PC-9 (cell line): ENCODE results near the gene TTLL9. TPM values are rescaled to one million over a fixed set of nuclear protein-coding genes. Genes with fewer than 3 reads are reported as not detected.

ENCODE experiments used
- BruUV-seq: library from RNA; stranded (reverse); fragments of 400-500 nt; replicated peaks from 2 replicates; lab custom pipeline; 2021; lab: Mats Ljungman, UMichigan
- CTCF ChIA-PET: fragments of 300-600 bp; sonication (Branson Sonifier 250); formaldehyde crosslinking; loops from one replicate; lab custom pipeline; 2022; ENCODE audit warnings: antibody characterized with exemption; lab: Charles Lee
- POLR2A ChIA-PET: fragments of 300-600 bp; sonication (Branson Sonifier 250); formaldehyde crosslinking; loops from one replicate; lab custom pipeline; 2022; ENCODE audit warnings: antibody characterized with exemption; ENCODE audit not compliant: unreplicated experiment; lab: Charles Lee
- DNase-seq, 2 experiments: peaks; one replicate each; pipeline versions ENCODE4 v3.0.0 to v3.0.0-alpha.2; 2015 to 2022; ENCODE audit warnings: mixed read lengths in 1 of 2
- H2AFZ ChIP-seq: fragments of 200-600 bp; sonication (generic); 2 replicates; pipeline ENCODE4 v1.8.1; 2017; ENCODE audit warnings: antibody characterized with exemption
- H3F3A ChIP-seq: fragments of 200-600 bp; sonication (generic); 2 replicates; pipeline ENCODE4 v1.8.1; 2017; ENCODE audit warnings: antibody characterized with exemption, mild to moderate bottlenecking, low read depth; ENCODE audit not compliant: insufficient read depth
- H3K27ac ChIP-seq: fragments of 200-600 bp; sonication (generic); 2 replicates; pipeline ENCODE4 v1.6.1; 2016; ENCODE audit warnings: mixed run types
- H3K27me3 ChIP-seq: fragments of 200-600 bp; sonication (generic); 2 replicates; pipeline ENCODE4 v1.6.1; 2016; ENCODE audit warnings: low read depth, mixed run types; ENCODE audit not compliant: insufficient read depth
- H3K36me3 ChIP-seq: fragments of 200-600 bp; sonication (generic); 2 replicates; pipeline ENCODE4 v1.6.1; 2016; ENCODE audit warnings: low read depth, mixed run types
- H3K4me1 ChIP-seq: fragments of 200-600 bp; sonication (generic); replicated peaks from 2 replicates; pipeline ENCODE4 v1.6.1; 2016; ENCODE audit warnings: mixed run types; ENCODE audit not compliant: insufficient read depth
- H3K4me2 ChIP-seq: fragments of 200-600 bp; sonication (generic); 2 replicates; pipeline ENCODE4 v1.6.1; 2017; ENCODE audit warnings: mixed run types
- H3K4me3 ChIP-seq: fragments of 200-600 bp; sonication (generic); 2 replicates; pipeline ENCODE4 v1.6.1; 2016; ENCODE audit warnings: mixed run types
- H3K79me2 ChIP-seq: fragments of 200-600 bp; sonication (generic); 2 replicates; pipeline ENCODE4 v1.6.1; 2017; ENCODE audit warnings: low read depth, mixed run types
- H3K9me2 ChIP-seq: fragments of 200-600 bp; sonication (generic); 2 replicates; pipeline ENCODE4 v1.8.1; 2017; ENCODE audit warnings: mild to moderate bottlenecking; ENCODE audit not compliant: insufficient read depth
- H3K9me3 ChIP-seq: fragments of 200-600 bp; sonication (generic); 2 replicates; pipeline ENCODE4 v1.8.1; 2016; ENCODE audit warnings: low read depth; ENCODE audit not compliant: insufficient read depth
- H4K20me1 ChIP-seq: fragments of 200-600 bp; sonication (generic); 2 replicates; pipeline ENCODE4 v1.8.1; 2017; ENCODE audit not compliant: insufficient read depth
- EZH2 ChIP-seq: fragments of 200-600 bp; sonication (generic); IDR thresholded peaks from 2 replicates; pipeline ENCODE4 v1.8.0; 2017; ENCODE audit warnings: antibody characterized with exemption, low read depth
- intact Hi-C: fragments of 100-400 bp; cut with micrococcal nuclease; formaldehyde crosslinking; loops from one replicate; pipeline ENCODE4 v1.10.0; 2022; ENCODE audit not compliant: unreplicated experiment
- total RNA-seq: library from RNA; stranded (reverse); gene quantifications from 2 replicates; pipeline ENCODE4 v1.2.3, GENCODE V29; 2021
- TF ChIP-seq, protein P1 (sequence below): fragments of 200-600 bp; sonication (generic); conservative IDR thresholded peaks from 2 replicates; pipeline ENCODE4 v1.6.1; 2017; ENCODE audit warnings: mixed run types, antibody characterized with exemption, mild to moderate bottlenecking, moderate library complexity

Gene TTLL9
- total RNA-seq, 1 experiment from 2014 or later, result 1.8 TPM

DNA sequence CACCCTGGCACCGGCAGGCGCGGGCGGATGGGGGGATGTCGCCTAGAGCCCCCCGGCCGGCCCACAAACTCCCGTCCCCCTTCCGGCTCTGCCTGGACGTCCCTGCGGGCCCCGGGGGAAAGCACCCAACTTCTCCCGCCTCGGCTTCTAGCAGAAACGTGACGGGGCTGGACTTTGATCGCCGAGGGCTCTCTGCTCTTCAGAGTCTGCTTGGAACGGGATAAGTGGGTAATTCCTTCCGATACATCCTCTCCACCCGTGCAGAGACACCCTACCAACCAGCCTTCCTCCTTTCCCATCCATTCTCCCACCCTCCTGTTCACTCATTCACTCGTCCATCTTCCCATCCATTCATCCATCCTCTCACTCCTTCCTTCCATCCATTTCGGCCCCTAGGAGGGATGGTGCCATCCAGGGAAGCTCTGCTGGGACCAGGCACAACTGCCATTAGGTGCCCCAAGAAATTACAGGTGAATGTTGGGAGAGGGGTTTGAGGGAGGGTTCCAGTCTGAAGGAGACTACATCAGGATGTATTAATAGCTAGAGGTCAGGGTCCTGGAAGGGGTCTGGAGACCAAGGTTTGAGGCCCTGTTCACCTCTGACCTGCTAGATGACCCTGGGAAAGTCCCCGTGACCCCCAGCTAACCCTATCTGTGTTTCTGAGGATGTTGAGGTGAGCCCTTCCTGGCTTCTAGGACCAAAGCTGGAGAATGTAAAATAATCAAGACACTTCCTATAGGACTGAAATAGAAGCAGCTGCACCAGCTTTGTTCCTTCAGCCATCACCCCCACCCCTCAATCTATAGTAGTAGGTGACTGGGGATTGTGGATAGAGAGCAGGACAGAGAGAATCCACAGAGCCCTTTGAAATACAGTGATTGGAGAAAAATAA is 538 bp downstream of the TTLL9 start:
- BruUV-seq, result no TSS peak
- TF ChIP-seq EZH2, result no peak
- TF ChIP-seq, protein P1, sequence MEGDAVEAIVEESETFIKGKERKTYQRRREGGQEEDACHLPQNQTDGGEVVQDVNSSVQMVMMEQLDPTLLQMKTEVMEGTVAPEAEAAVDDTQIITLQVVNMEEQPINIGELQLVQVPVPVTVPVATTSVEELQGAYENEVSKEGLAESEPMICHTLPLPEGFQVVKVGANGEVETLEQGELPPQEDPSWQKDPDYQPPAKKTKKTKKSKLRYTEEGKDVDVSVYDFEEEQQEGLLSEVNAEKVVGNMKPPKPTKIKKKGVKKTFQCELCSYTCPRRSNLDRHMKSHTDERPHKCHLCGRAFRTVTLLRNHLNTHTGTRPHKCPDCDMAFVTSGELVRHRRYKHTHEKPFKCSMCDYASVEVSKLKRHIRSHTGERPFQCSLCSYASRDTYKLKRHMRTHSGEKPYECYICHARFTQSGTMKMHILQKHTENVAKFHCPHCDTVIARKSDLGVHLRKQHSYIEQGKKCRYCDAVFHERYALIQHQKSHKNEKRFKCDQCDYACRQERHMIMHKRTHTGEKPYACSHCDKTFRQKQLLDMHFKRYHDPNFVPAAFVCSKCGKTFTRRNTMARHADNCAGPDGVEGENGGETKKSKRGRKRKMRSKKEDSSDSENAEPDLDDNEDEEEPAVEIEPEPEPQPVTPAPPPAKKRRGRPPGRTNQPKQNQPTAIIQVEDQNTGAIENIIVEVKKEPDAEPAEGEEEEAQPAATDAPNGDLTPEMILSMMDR, result no peak
- no peak for DNase-seq
- Histone ChIP-seq H3K27me3 (peaks cover 77% of the 10 kb centered on the region), H3F3A (no peaks in the 10 kb centered on the region), H3K9me3 (no peaks in the 10 kb centered on the region), H3K4me1 (no peaks in the 10 kb centered on the region), H3K79me2 (no peaks in the 10 kb centered on the region), H3K9me2 (no peaks in the 10 kb centered on the region), H3K36me3 (no peaks in the 10 kb centered on the region), H3K4me2 (no peak overlapping the region), H2AFZ (no peak overlapping the region), H3K27ac (no peak overlapping the region), H4K20me1 (no peaks in the 10 kb centered on the region), H3K4me3 (no peak overlapping the region)
- intact Hi-C loops, result loop anchor here (1.0 kb wide), 1 partner anchor 10 kb away; no protein-coding TSS in a partner anchor
- POLR2A ChIA-PET, result interaction anchor here (0.7 kb wide), 1 partner anchor 81 kb away, joined by 3 read pairs; no protein-coding TSS in a partner anchor
- CTCF ChIA-PET, result interaction anchor here (0.6 to 1.2 kb wide), 2 partner anchors 18 to 33 kb away, joined by 3 to 8 read pairs; no protein-coding TSS in a partner anchor

DNA sequence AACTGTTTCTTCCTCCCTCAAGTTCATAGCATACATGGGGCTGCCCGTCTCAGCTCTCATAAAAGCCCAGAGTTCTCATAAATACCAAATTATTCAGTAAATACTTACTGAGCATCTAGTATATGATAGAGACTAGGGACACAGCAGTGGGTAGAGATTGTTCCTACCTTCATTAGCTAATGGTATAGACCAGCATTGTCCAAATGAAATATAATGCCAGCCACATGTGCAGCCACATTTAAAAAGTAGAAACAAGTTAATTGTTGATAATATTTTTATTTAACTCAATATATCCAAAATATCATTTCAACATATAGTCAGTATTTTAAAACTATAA is 1.2 kb downstream of the TTLL9 start:
- H3K27me3 ChIP-seq, result peaks cover 75% of the 10 kb centered on the region
- intact Hi-C loops, result no loop called here
- H3K36me3 ChIP-seq, result no peaks in the 10 kb centered on the region
- no peak overlapping the region for H3K4me2 ChIP-seq
- no peaks in the 10 kb centered on the region for H3K9me2 ChIP-seq
- H4K20me1 ChIP-seq, result no peaks in the 10 kb centered on the region
- H3K4me1 ChIP-seq, result no peaks in the 10 kb centered on the region
- ChIA-PET CTCF (interaction anchor here (0.6 to 1.2 kb wide), 2 partner anchors 19 to 34 kb away, joined by 3 to 8 read pairs; no protein-coding TSS in a partner anchor), POLR2A (no interaction called here)
- no peaks in the 10 kb centered on the region for H3K79me2 ChIP-seq
- no peak overlapping the region for H2AFZ ChIP-seq
- no peak overlapping the region for H3K27ac ChIP-seq
- H3F3A ChIP-seq, result no peaks in the 10 kb centered on the region
- no TSS peak for BruUV-seq
- no peak for TF ChIP-seq EZH2
- TF ChIP-seq, protein P1, result no peak
- H3K4me3 ChIP-seq, result no peak overlapping the region
- no peak for DNase-seq
- H3K9me3 ChIP-seq, result no peaks in the 10 kb centered on the region

DNA sequence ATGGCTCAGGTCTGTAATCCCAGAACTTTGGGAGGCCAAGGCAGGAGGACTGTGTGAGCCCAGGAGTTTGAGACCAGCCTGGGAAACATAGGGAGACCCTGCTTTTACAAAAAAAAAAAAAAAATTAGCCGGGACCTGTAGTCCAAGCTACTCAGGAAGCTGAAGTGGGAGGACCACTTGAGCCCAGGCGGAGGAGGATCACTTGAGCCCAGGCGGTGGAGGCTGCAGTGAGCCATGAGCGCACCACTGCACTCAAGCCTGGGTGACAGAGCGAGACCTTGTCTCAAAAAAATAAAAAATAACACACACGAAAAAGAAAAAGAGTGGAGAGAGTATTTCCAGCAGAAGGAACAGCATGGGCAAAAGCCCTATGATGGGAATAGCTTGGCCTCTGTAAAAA is 2.0 kb downstream of the TTLL9 start:
- H3K9me2 ChIP-seq, result no peaks in the 10 kb centered on the region
- no peak for DNase-seq
- no peaks in the 10 kb centered on the region for H3F3A ChIP-seq
- BruUV-seq, result no TSS peak
- no peaks in the 10 kb centered on the region for H3K79me2 ChIP-seq
- H3K4me1 ChIP-seq, result no peaks in the 10 kb centered on the region
- intact Hi-C loops, result no loop called here
- no peaks in the 10 kb centered on the region for H4K20me1 ChIP-seq
- H3K27ac ChIP-seq, result no peak overlapping the region
- ChIA-PET POLR2A (no interaction called here), CTCF (interaction anchor here (1.2 kb wide), 1 partner anchor 34 kb away, joined by 3 read pairs; no protein-coding TSS in a partner anchor)
- H3K4me3 ChIP-seq, result no peak overlapping the region
- TF ChIP-seq, protein P1, result no peak
- no peak for TF ChIP-seq EZH2
- H3K27me3 ChIP-seq, result peaks cover 73% of the 10 kb centered on the region
- no peak overlapping the region for H2AFZ ChIP-seq
- no peaks in the 10 kb centered on the region for H3K9me3 ChIP-seq
- H3K36me3 ChIP-seq, result no peaks in the 10 kb centered on the region
- H3K4me2 ChIP-seq, result no peak overlapping the region
